Right forelimb (tissue), 1 donor: Measurements from ENCODE around the gene PHYH.
"Not testable (repeated sequence)": the region's sequence is repeated elsewhere in the genome, so short reads cannot be mapped to it uniquely, and the experiment has no call there.

Experiments used
- DNase-seq: peaks from one replicate; pipeline ENCODE4 v3.0.0-alpha.2; 2018

The PHYH gene

GRCh38 chr10:13319166-13319565 is 19.3 kb upstream of the PHYH start:
- no peak for DNase-seq

GRCh38 chr10:13317474-13317873 is 17.6 kb upstream of the PHYH start:
- DNase-seq, result no peak

- DNase-seq, result no peak
Measured at GRCh38 chr10:13316635-13317311, 16.9 kb upstream of the PHYH start.

- no peak for DNase-seq
Measured at GRCh38 chr10:13315361-13315760, 15.5 kb upstream of the PHYH start.

GRCh38 chr10:13311177-13311575 is 11.3 kb upstream of the PHYH start:
- DNase-seq, result no peak

- no peak for DNase-seq
Measured at GRCh38 chr10:13310518-13311176, 10.8 kb upstream of the PHYH start.

- no peak for DNase-seq
Measured at GRCh38 chr10:13309792-13310191, 9.9 kb upstream of the PHYH start.

- DNase-seq, result no peak
Measured at GRCh38 chr10:13308096-13308495, 8.2 kb upstream of the PHYH start.

- no peak for DNase-seq
Measured at GRCh38 chr10:13306103-13306502, 6.2 kb upstream of the PHYH start.

- DNase-seq, result no peak
Measured at GRCh38 chr10:13302821-13303555, 3.1 kb upstream of the PHYH start.

- DNase-seq, result no peak
Measured at GRCh38 chr10:13298748-13299436, 972 bp downstream of the PHYH start.

GRCh38 chr10:13296476-13296875 is 3.4 kb downstream of the PHYH start:
- no peak for DNase-seq

GRCh38 chr10:13294784-13295183 is 5.1 kb downstream of the PHYH start:
- DNase-seq, result no peak

- DNase-seq, result no peak
Measured at GRCh38 chr10:13291821-13292773, 7.8 kb downstream of the PHYH start.

GRCh38 chr10:13291061-13291460 is 8.8 kb downstream of the PHYH start:
- no peak for DNase-seq

GRCh38 chr10:13284050-13284449 is 15.8 kb downstream of the PHYH start:
- no peak for DNase-seq

GRCh38 chr10:13282348-13282747 is 17.5 kb downstream of the PHYH start:
- not testable (repeated sequence) for DNase-seq

GRCh38 chr10:13276749-13277365 is 23.0 kb downstream of the PHYH start:
- DNase-seq, result no peak

- DNase-seq, result not testable (repeated sequence)
Measured at GRCh38 chr10:13276146-13276545, 23.7 kb downstream of the PHYH start.

- peak; percentile 82 for DNase-seq
Measured at GRCh38 chr10:13272164-13272571, 27.7 kb downstream of the PHYH start.

- no peak for DNase-seq
Measured at GRCh38 chr10:13271552-13272163, 28.2 kb downstream of the PHYH start.
